OCI-LY3 (cell line): ENCODE results near the gene RNF227.

Experiments used
- H2AFZ ChIP-seq: fragments of 200-600, 300-600 bp; shearing (Covaris generic); 2 replicates; pipeline ENCODE4 v1.6.0; 2014; ENCODE audit warnings: antibody characterized with exemption, low read depth, low read length
- H3K27ac ChIP-seq: fragments of 200-600, 300-600 bp; sonication (generic); 2 replicates; pipeline ENCODE4 v1.5.1; 2014; ENCODE audit warnings: mild to moderate bottlenecking, low read length, moderate library complexity, mixed read lengths
- H3K27me3 ChIP-seq: fragments of 200-600, 300-600 bp; sonication (generic); 2 replicates; pipeline ENCODE4 v1.6.1; 2014; ENCODE audit warnings: low read depth, low read length, mixed read lengths
- H3K36me3 ChIP-seq: fragments of 200-600, 300-600 bp; sonication (generic); replicated peaks from 2 replicates; pipeline ENCODE3; 2014; ENCODE audit warnings: low read depth, low read length, mixed read lengths
- H3K4me1 ChIP-seq: fragments of 300-600, 200-600 bp; sonication (generic); 2 replicates; pipeline ENCODE4 v1.6.1; 2014; ENCODE audit warnings: low read length, mixed read lengths
- H3K4me2 ChIP-seq: fragments of 200-600, 300-600 bp; sonication (generic); 2 replicates; pipeline ENCODE4 v1.6.1; 2014; ENCODE audit warnings: low read length, mixed read lengths
- H3K4me3 ChIP-seq: fragments of 300-600, 200-600 bp; sonication (generic); 2 replicates; pipeline ENCODE4 v1.5.1; 2014; ENCODE audit warnings: antibody characterized with exemption, mild to moderate bottlenecking, low read length, moderate library complexity
- H3K79me2 ChIP-seq: fragments of 300-600, 200-600 bp; shearing (Covaris generic); 2 replicates; pipeline ENCODE4 v1.6.1; 2014; ENCODE audit warnings: mild to moderate bottlenecking, low read length, mixed read lengths
- H3K9ac ChIP-seq: fragments of 300-600, 200-600 bp; shearing (Covaris generic); 2 replicates; pipeline ENCODE4 v1.6.0; 2014; ENCODE audit warnings: mild to moderate bottlenecking, low read length, moderate library complexity
- H3K9me3 ChIP-seq: fragments of 200-600, 300-600 bp; shearing (Covaris generic); 2 replicates; pipeline ENCODE4 v1.6.1; 2014; ENCODE audit warnings: low read length, mixed read lengths; ENCODE audit not compliant: insufficient read depth
- H4K20me1 ChIP-seq: fragments of 200-600, 300-600 bp; sonication (generic); 2 replicates; pipeline ENCODE4 v1.6.1; 2016; ENCODE audit warnings: low read length, mixed read lengths; ENCODE audit not compliant: insufficient read depth
- CTCF ChIP-seq: fragments of 200-600, 300-600 bp; sonication (generic); IDR thresholded peaks from 2 replicates; pipeline ENCODE4 v1.5.1; 2014; ENCODE audit warnings: antibody characterized with exemption, low read length, low read depth
- EZH2phosphoT487 ChIP-seq: fragments of 200-600 bp; shearing (Covaris generic); IDR thresholded peaks from 2 replicates; pipeline ENCODE4 v1.6.1; 2018; ENCODE audit warnings: antibody characterized with exemption, mixed run types, low read depth

Gene RNF227

GRCh38 chr17:7935859-7936258 lies 19.8 kb upstream of the RNF227 start:
- Histone ChIP-seq H4K20me1 (no peaks in the 10 kb centered on the region), H3K4me1 (peaks cover 12% of the 10 kb centered on the region), H3K79me2 (peaks cover 20% of the 10 kb centered on the region), H3K9me3 (no peaks in the 10 kb centered on the region), H3K4me3 (no peak overlapping the region), H3K27ac (no peak overlapping the region), H2AFZ (no peak overlapping the region), H3K4me2 (no peak overlapping the region), H3K36me3 (peaks cover 11% of the 10 kb centered on the region), H3K27me3 (no peaks in the 10 kb centered on the region), H3K9ac (no peak overlapping the region)
- TF ChIP-seq EZH2phosphoT487 (no peak), CTCF (no peak)

GRCh38 chr17:7932949-7933348 lies 16.9 kb upstream of the RNF227 start:
- H3K4me1 ChIP-seq, result peaks cover 15% of the 10 kb centered on the region
- H3K27ac ChIP-seq, result no peak overlapping the region
- H3K4me3 ChIP-seq, result peak overlapping the region; percentile 94
- peaks cover 5% of the 10 kb centered on the region for H3K36me3 ChIP-seq
- peak overlapping the region; percentile 97 for H3K4me2 ChIP-seq
- peaks cover 21% of the 10 kb centered on the region for H3K79me2 ChIP-seq
- H2AFZ ChIP-seq, result no peak overlapping the region
- H3K27me3 ChIP-seq, result no peaks in the 10 kb centered on the region
- no peak for TF ChIP-seq EZH2phosphoT487
- no peak for TF ChIP-seq CTCF
- H3K9me3 ChIP-seq, result no peaks in the 10 kb centered on the region
- no peaks in the 10 kb centered on the region for H4K20me1 ChIP-seq
- peak overlapping the region; percentile 93 for H3K9ac ChIP-seq

GRCh38 chr17:7932483-7932891 lies 16.4 kb upstream of the RNF227 start:
- Histone ChIP-seq H3K27ac (peak overlapping the region; percentile 64), H3K9me3 (no peaks in the 10 kb centered on the region), H2AFZ (peak overlapping the region; percentile 84; the same call in 1 of the 2 replicates), H3K36me3 (peaks cover 5% of the 10 kb centered on the region), H3K4me2 (peak overlapping the region; percentile 97), H3K4me1 (peaks cover 15% of the 10 kb centered on the region), H3K27me3 (no peaks in the 10 kb centered on the region), H3K79me2 (peaks cover 21% of the 10 kb centered on the region), H4K20me1 (no peaks in the 10 kb centered on the region), H3K4me3 (peak overlapping the region; percentile 94), H3K9ac (peak overlapping the region; percentile 93)
- no peak for TF ChIP-seq EZH2phosphoT487

- Histone ChIP-seq H4K20me1 (no peaks in the 10 kb centered on the region), H3K4me2 (peak within 1 kb of the TSS; percentile 97), H3K27me3 (no peaks in the 10 kb centered on the region), H3K36me3 (peaks cover 5% of the 10 kb centered on the region), H3K9ac (peak within 1 kb of the TSS; percentile 93), H3K4me3 (peak within 1 kb of the TSS; percentile 94), H3K9me3 (no peaks in the 10 kb centered on the region), H3K79me2 (peaks cover 21% of the 10 kb centered on the region), H3K27ac (peak within 1 kb of the TSS; percentile 64), H2AFZ (peak within 1 kb of the TSS; percentile 84; the same call in 1 of the 2 replicates), H3K4me1 (peaks cover 15% of the 10 kb centered on the region)
- TF ChIP-seq EZH2phosphoT487 (no peak), CTCF (no peak)
These were observed 15.8 kb upstream of the RNF227 start, which contains the start of the genes CNTROB and TRAPPC1 for GRCh38 chr17:7931709-7932482. Gene CNTROB, plus strand, starts transcription at chr17:7932206. Its CDS starts 874 bp downstream, at chr17:7933080. Gene TRAPPC1, minus strand, starts transcription at chr17:7931946. Its CDS starts 117 bp downstream, at chr17:7931829.
